Activated CD4-positive, alpha-beta T cell treated with anti-CD3 and anti-CD28 coated beads, Interleukin-2, amount 10 ng/mL, durations not matched to agents 7 days and 5 days (primary cell): ENCODE results near the gene CCDC3. TPM values are rescaled to one million over a fixed set of nuclear protein-coding genes. Genes with fewer than 3 reads are reported as not detected.
"Not testable (repeated sequence)": the region's sequence is repeated elsewhere in the genome, so short reads cannot be mapped to it uniquely, and the experiment has no call there.

Experiments
- CTCF ChIA-PET: fragments of 350-600 bp; sonication (Branson Sonifier 250); formaldehyde crosslinking; loops from one replicate; lab custom pipeline; 2021; ENCODE audit warnings: antibody characterized with exemption; lab: Charles Lee
- POLR2A ChIA-PET: fragments of 350-600 bp; sonication (Branson Sonifier 250); formaldehyde crosslinking; loops from one replicate; lab custom pipeline; 2021; ENCODE audit warnings: antibody characterized with exemption; lab: Charles Lee
- DNase-seq: peaks from one replicate; pipeline ENCODE4 v3.0.0-alpha.2; 2020
- H3K27ac Mint-ChIP-seq: one replicate; pipeline ENCODE4 v1.8.0; 2021; ENCODE audit warnings: mild to moderate bottlenecking, moderate library complexity, mixed read lengths
- H3K27me3 Mint-ChIP-seq: one replicate; pipeline ENCODE4 v1.8.0; 2021; ENCODE audit warnings: mixed read lengths
- H3K36me3 Mint-ChIP-seq: one replicate; pipeline ENCODE4 v1.8.0; 2021; ENCODE audit warnings: low read depth, mixed read lengths
- H3K4me1 Mint-ChIP-seq: one replicate; pipeline ENCODE4 v1.8.0; 2021; ENCODE audit warnings: mixed read lengths
- H3K4me3 Mint-ChIP-seq: one replicate; pipeline ENCODE4 v1.8.0; 2021; ENCODE audit warnings: mild to moderate bottlenecking, moderate library complexity, mixed read lengths
- H3K9me3 Mint-ChIP-seq: one replicate; pipeline ENCODE4 v1.8.0; 2021; ENCODE audit warnings: mixed read lengths
- total RNA-seq, 2 experiments: library from RNA; stranded (reverse); gene quantifications; one replicate each; pipeline ENCODE4 v1.2.3, GENCODE V29; 2021

Gene CCDC3
- total RNA-seq, 2 experiments from 2014 or later = 0.10 to 0.12 TPM

- CTCF ChIA-PET = no interaction called here
- no peak for DNase-seq
- Mint-ChIP-seq H3K36me3 (no peaks in the 10 kb centered on the region), H3K4me3 (no peak overlapping the region), H3K27me3 (peaks cover 2% of the 10 kb centered on the region), H3K27ac (no peak overlapping the region), H3K9me3 (no peaks in the 10 kb centered on the region), H3K4me1 (no peaks in the 10 kb centered on the region)
- POLR2A ChIA-PET = no interaction called here
Observed at GRCh38 chr10:12985347-12985746, 16.2 kb downstream of the CCDC3 start.

- ChIA-PET POLR2A (no interaction called here), CTCF (interaction anchor here (0.7 kb wide), 1 partner anchor 37 kb away, joined by 3 read pairs; no protein-coding TSS in a partner anchor)
- DNase-seq = no peak
- peaks cover 2% of the 10 kb centered on the region for H3K27me3 Mint-ChIP-seq
- H3K4me3 Mint-ChIP-seq = no peak overlapping the region
- no peaks in the 10 kb centered on the region for H3K9me3 Mint-ChIP-seq
- H3K27ac Mint-ChIP-seq = no peak overlapping the region
- no peaks in the 10 kb centered on the region for H3K4me1 Mint-ChIP-seq
- H3K36me3 Mint-ChIP-seq = no peaks in the 10 kb centered on the region
Observed at GRCh38 chr10:12984165-12984747, 17.3 kb downstream of the CCDC3 start.

GRCh38 chr10:12983568-12983967, 17.9 kb downstream of the CCDC3 start:
- CTCF ChIA-PET, POLR2A ChIA-PET, H3K36me3 Mint-ChIP-seq, H3K27ac Mint-ChIP-seq, H3K9me3 Mint-ChIP-seq, DNase-seq, H3K4me3 Mint-ChIP-seq, H3K27me3 Mint-ChIP-seq, H3K4me1 Mint-ChIP-seq: not testable (repeated sequence)

- Mint-ChIP-seq H3K4me3 (no peak overlapping the region), H3K27ac (no peak overlapping the region), H3K36me3 (no peaks in the 10 kb centered on the region), H3K27me3 (peaks cover 6% of the 10 kb centered on the region), H3K9me3 (no peaks in the 10 kb centered on the region), H3K4me1 (no peaks in the 10 kb centered on the region)
- CTCF ChIA-PET = interaction anchor here (1.0 to 1.5 kb wide), 2 partner anchors 9 to 14 kb away, joined by 3 to 5 read pairs; no protein-coding TSS in a partner anchor
- POLR2A ChIA-PET = no interaction called here
- DNase-seq = no peak
Observed at GRCh38 chr10:12981570-12981969, 19.9 kb downstream of the CCDC3 start.

GRCh38 chr10:12980713-12981306, 20.7 kb downstream of the CCDC3 start:
- POLR2A ChIA-PET = no interaction called here
- Mint-ChIP-seq H3K36me3 (no peaks in the 10 kb centered on the region), H3K27me3 (peaks cover 6% of the 10 kb centered on the region), H3K4me1 (no peaks in the 10 kb centered on the region), H3K9me3 (no peaks in the 10 kb centered on the region), H3K27ac (no peak overlapping the region), H3K4me3 (no peak overlapping the region)
- CTCF ChIA-PET = interaction anchor here (1.5 kb wide), 1 partner anchor 9 kb away, joined by 3 read pairs; no protein-coding TSS in a partner anchor
- DNase-seq = no peak

- H3K4me3 Mint-ChIP-seq = no peak overlapping the region
- ChIA-PET CTCF (no interaction called here), POLR2A (no interaction called here)
- H3K9me3 Mint-ChIP-seq = no peaks in the 10 kb centered on the region
- no peaks in the 10 kb centered on the region for H3K4me1 Mint-ChIP-seq
- H3K27me3 Mint-ChIP-seq = peaks cover 6% of the 10 kb centered on the region
- DNase-seq = no peak
- no peak overlapping the region for H3K27ac Mint-ChIP-seq
- H3K36me3 Mint-ChIP-seq = no peaks in the 10 kb centered on the region
Observed at GRCh38 chr10:12980102-12980661, 21.3 kb downstream of the CCDC3 start.

GRCh38 chr10:12978891-12979290, 22.6 kb downstream of the CCDC3 start:
- ChIA-PET CTCF (no interaction called here), POLR2A (no interaction called here)
- Mint-ChIP-seq H3K9me3 (no peaks in the 10 kb centered on the region), H3K4me1 (no peaks in the 10 kb centered on the region), H3K4me3 (no peak overlapping the region), H3K27ac (no peak overlapping the region), H3K27me3 (peaks cover 6% of the 10 kb centered on the region), H3K36me3 (no peaks in the 10 kb centered on the region)
- no peak for DNase-seq

- ChIA-PET POLR2A (no interaction called here), CTCF (no interaction called here)
- no peak overlapping the region for H3K27ac Mint-ChIP-seq
- no peaks in the 10 kb centered on the region for H3K9me3 Mint-ChIP-seq
- no peak overlapping the region for H3K4me3 Mint-ChIP-seq
- no peaks in the 10 kb centered on the region for H3K4me1 Mint-ChIP-seq
- H3K36me3 Mint-ChIP-seq = no peaks in the 10 kb centered on the region
- H3K27me3 Mint-ChIP-seq = peaks cover 4% of the 10 kb centered on the region
- DNase-seq = no peak
Observed at GRCh38 chr10:12975906-12976305, 25.6 kb downstream of the CCDC3 start.

- Mint-ChIP-seq H3K4me3 (no peak overlapping the region), H3K9me3 (no peaks in the 10 kb centered on the region), H3K27me3 (peaks cover 4% of the 10 kb centered on the region), H3K36me3 (no peaks in the 10 kb centered on the region), H3K4me1 (no peaks in the 10 kb centered on the region), H3K27ac (no peak overlapping the region)
- no peak for DNase-seq
- POLR2A ChIA-PET = no interaction called here
- CTCF ChIA-PET = no interaction called here
Observed at GRCh38 chr10:12975266-12975665, 26.2 kb downstream of the CCDC3 start.

GRCh38 chr10:12974491-12975199, 26.9 kb downstream of the CCDC3 start:
- no peak overlapping the region for H3K27ac Mint-ChIP-seq
- H3K9me3 Mint-ChIP-seq = no peaks in the 10 kb centered on the region
- H3K27me3 Mint-ChIP-seq = peaks cover 7% of the 10 kb centered on the region
- no peaks in the 10 kb centered on the region for H3K36me3 Mint-ChIP-seq
- no peaks in the 10 kb centered on the region for H3K4me1 Mint-ChIP-seq
- no peak for DNase-seq
- no peak overlapping the region for H3K4me3 Mint-ChIP-seq
- CTCF ChIA-PET = no interaction called here
- POLR2A ChIA-PET = no interaction called here

- ChIA-PET CTCF (no interaction called here), POLR2A (no interaction called here)
- no peak for DNase-seq
- Mint-ChIP-seq H3K27me3 (peaks cover 7% of the 10 kb centered on the region), H3K4me1 (no peaks in the 10 kb centered on the region), H3K27ac (no peak overlapping the region), H3K9me3 (no peaks in the 10 kb centered on the region), H3K4me3 (no peak overlapping the region), H3K36me3 (no peaks in the 10 kb centered on the region)
Observed at GRCh38 chr10:12974078-12974477, 27.4 kb downstream of the CCDC3 start.

- Mint-ChIP-seq H3K36me3 (no peaks in the 10 kb centered on the region), H3K27ac (no peak overlapping the region), H3K27me3 (peaks cover 5% of the 10 kb centered on the region), H3K4me3 (no peak overlapping the region), H3K9me3 (no peaks in the 10 kb centered on the region), H3K4me1 (no peaks in the 10 kb centered on the region)
- CTCF ChIA-PET = no interaction called here
- DNase-seq = no peak
- POLR2A ChIA-PET = no interaction called here
Observed at GRCh38 chr10:12973149-12973718, 28.3 kb downstream of the CCDC3 start.

- ChIA-PET CTCF (interaction anchor here (0.6 kb wide), 1 partner anchor 1362 kb away, joined by 4 read pairs; no protein-coding TSS in a partner anchor), POLR2A (no interaction called here)
Observed at GRCh38 chr10:12972146-12972545, 29.4 kb downstream of the CCDC3 start.

More at GRCh38 chr10:12972146-12972545, 29.4 kb downstream of the CCDC3 start:
- DNase-seq = no peak
- no peak overlapping the region for H3K27ac Mint-ChIP-seq
- H3K9me3 Mint-ChIP-seq = peaks cover 4% of the 10 kb centered on the region
- H3K27me3 Mint-ChIP-seq = peaks cover 9% of the 10 kb centered on the region
- H3K4me3 Mint-ChIP-seq = no peak overlapping the region
- H3K4me1 Mint-ChIP-seq = no peaks in the 10 kb centered on the region
- H3K36me3 Mint-ChIP-seq = no peaks in the 10 kb centered on the region
